Neuronal stem cell (in vitro differentiated cells): ENCODE results near the gene STRIP2.

ENCODE experiments used
- DNase-seq: peaks from one replicate; pipeline ENCODE4 v3.0.0-alpha.2; 2013; ENCODE audit warnings: low spot score
- H2AFZ ChIP-seq: one replicate; pipeline ENCODE4 v1.6.1; 2013; ENCODE audit warnings: mild to moderate bottlenecking, low read length, inconsistent platforms
- H2AK5ac ChIP-seq: 2 replicates; pipeline ENCODE4 v1.6.1; 2013; ENCODE audit warnings: low read depth, mild to moderate bottlenecking, inconsistent platforms, low read length, moderate library complexity, mixed read lengths
- H2BK120ac ChIP-seq: 2 replicates; pipeline ENCODE4 v1.6.1; 2013; ENCODE audit warnings: low read depth, mild to moderate bottlenecking, inconsistent platforms, low read length, moderate library complexity, mixed read lengths
- H2BK12ac ChIP-seq: one replicate; pipeline ENCODE4 v1.6.1; 2013; ENCODE audit warnings: low read length, inconsistent platforms
- H2BK15ac ChIP-seq: 2 replicates; pipeline ENCODE4 v1.6.1; 2013; ENCODE audit warnings: mild to moderate bottlenecking, low read length, inconsistent platforms, mixed read lengths
- H2BK5ac ChIP-seq: one replicate; pipeline ENCODE4 v1.6.1; 2013; ENCODE audit warnings: inconsistent platforms, mild to moderate bottlenecking, low read length, moderate library complexity
- H3K14ac ChIP-seq: one replicate; pipeline ENCODE4 v1.6.1; 2013; ENCODE audit warnings: low read length, inconsistent platforms
- H3K18ac ChIP-seq: 2 replicates; pipeline ENCODE4 v1.6.1; 2013; ENCODE audit warnings: low read length, inconsistent platforms
- H3K23ac ChIP-seq: 2 replicates; pipeline ENCODE4 v1.6.1; 2013; ENCODE audit warnings: low read depth, mild to moderate bottlenecking, mixed read lengths, low read length, inconsistent platforms; ENCODE audit not compliant: poor library complexity
- H3K27ac ChIP-seq: replicated peaks from 3 replicates; pipeline ENCODE4 v1.5.1; 2013; ENCODE audit warnings: low read length, inconsistent platforms
- H3K27me3 ChIP-seq, 3 experiments: 2 replicates each; pipeline ENCODE4 v1.6.1; 2013; ENCODE audit warnings: low read length in 3 of 3, mild to moderate bottlenecking in 2 of 3, inconsistent platforms in 1 of 3, low read depth in 1 of 3, mixed read lengths in 1 of 3, moderate library complexity in 1 of 3; ENCODE audit not compliant: control insufficient read depth in 3 of 3, insufficient read depth in 3 of 3
- H3K36me3 ChIP-seq, 2 donors: replicated peaks in 1 of 2; 2 replicates each; pipeline ENCODE4 v1.6.1; 2013; ENCODE audit warnings: low read length in 2 of 2; ENCODE audit not compliant: control insufficient read depth in 2 of 2, insufficient read depth in 2 of 2
- H3K4ac ChIP-seq: 2 replicates; pipeline ENCODE4 v1.6.1; 2013; ENCODE audit warnings: inconsistent platforms, mild to moderate bottlenecking, low read length, moderate library complexity
- H3K4me1 ChIP-seq, 2 donors: 1 replicate in 1 of 2; 2 replicates in 1 of 2; pipeline ENCODE4 v1.6.1; 2013; ENCODE audit warnings: low read length in 2 of 2, low read depth in 1 of 2; ENCODE audit not compliant: control insufficient read depth in 2 of 2, insufficient read depth in 1 of 2
- H3K4me2 ChIP-seq: one replicate; pipeline ENCODE4 v1.6.1; 2013; ENCODE audit warnings: mild to moderate bottlenecking, low read length, inconsistent platforms; ENCODE audit not compliant: insufficient read depth, poor library complexity, severe bottlenecking
- H3K4me3 ChIP-seq, 2 donors: 2 replicates each; pipeline ENCODE4 v1.5.1; 2013; ENCODE audit warnings: low read length in 2 of 2, mild to moderate bottlenecking in 2 of 2, inconsistent platforms in 1 of 2, moderate library complexity in 1 of 2
- H3K79me1 ChIP-seq: one replicate; pipeline ENCODE4 v1.6.1; 2013; ENCODE audit warnings: low read depth, mild to moderate bottlenecking, inconsistent platforms, low read length, moderate library complexity
- H3K9ac ChIP-seq: one replicate; pipeline ENCODE4 v1.6.1; 2013; ENCODE audit warnings: mild to moderate bottlenecking, low read depth, low read length, inconsistent platforms; ENCODE audit not compliant: poor library complexity
- H3K9me3 ChIP-seq, 2 donors: replicated peaks in 1 of 2; 2 replicates each; pipeline versions ENCODE3 to v1.6.1; 2013; ENCODE audit warnings: low read length in 2 of 2, mild to moderate bottlenecking in 2 of 2, inconsistent platforms in 1 of 2, low read depth in 1 of 2, mixed read lengths in 1 of 2, moderate library complexity in 1 of 2; ENCODE audit not compliant: control insufficient read depth in 2 of 2, insufficient read depth in 1 of 2
- H4K8ac ChIP-seq: one replicate; pipeline ENCODE4 v1.6.1; 2013; ENCODE audit warnings: low read depth, mild to moderate bottlenecking, inconsistent platforms, low read length, moderate library complexity
- H4K91ac ChIP-seq: one replicate; pipeline ENCODE4 v1.6.1; 2013; ENCODE audit warnings: low read length, low read depth, mild to moderate bottlenecking, inconsistent platforms; ENCODE audit not compliant: poor library complexity
- WGBS, 2 donors: extraction: QIAGEN DNeasy Blood & Tissue Kit; methylation state at CpG; one replicate each; pipeline ENCODE4 v1.1.7; 2013; ENCODE audit warnings: missing lambda C conversion rate in 2 of 2, mixed read lengths in 1 of 2; ENCODE audit not compliant: insufficient read length in 2 of 2, insufficient replicate concordance in 1 of 2; ENCODE audit errors: extremely low coverage in 2 of 2; 5-methylcytosine and 5-hydroxymethylcytosine counted together

Gene STRIP2

DNA sequence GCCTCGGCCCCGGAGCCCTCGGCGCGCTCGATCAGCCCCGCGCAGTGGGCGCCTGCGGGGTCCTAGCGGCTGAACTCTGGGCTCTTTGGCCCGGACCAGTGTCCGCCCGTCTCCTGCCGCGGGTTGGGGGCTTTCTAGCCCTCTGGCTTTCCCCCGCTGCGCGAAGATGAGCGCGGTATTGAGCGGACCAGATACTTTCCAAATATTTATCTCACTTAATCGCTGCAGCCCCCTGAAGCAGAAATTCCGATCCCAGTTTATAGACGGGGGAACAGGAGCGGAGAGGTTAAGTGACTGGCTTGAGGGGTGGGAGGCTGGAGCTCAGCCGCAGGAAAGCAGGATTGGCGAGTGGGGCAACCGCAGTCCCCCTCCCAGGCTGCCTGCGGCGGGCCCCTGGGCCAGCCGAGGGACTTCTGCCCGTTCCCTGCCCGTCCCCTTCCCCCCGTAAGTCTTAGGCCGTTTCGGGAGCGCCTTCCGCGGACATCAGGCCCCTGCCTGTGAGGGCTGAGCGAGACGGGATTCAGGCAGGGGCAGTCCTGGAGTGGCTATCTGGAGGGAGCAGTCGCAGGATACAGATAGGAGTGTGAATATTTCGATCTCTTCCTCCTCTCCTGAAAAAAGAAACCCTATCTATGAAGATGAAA lies 565 bp downstream of the STRIP2 start:
- H4K91ac ChIP-seq: no peak overlapping the region
- H3K79me1 ChIP-seq: no peaks in the 10 kb centered on the region
- peak overlapping the region; percentile 91 for H3K9ac ChIP-seq
- no peak overlapping the region for H4K8ac ChIP-seq
- peaks cover 0 to 3% (median 0%) of the 10 kb centered on the region in 3 experiments for H3K27me3 ChIP-seq
- peak overlapping the region; percentile 70 for H3K27ac ChIP-seq
- peak overlapping the region; percentile 83 for H2BK5ac ChIP-seq
- peak overlapping the region; percentile 64 to 84 for H3K4me3 ChIP-seq
- H3K14ac ChIP-seq: no peak overlapping the region
- no peak overlapping the region for H2AK5ac ChIP-seq
- no peak overlapping the region for H2BK12ac ChIP-seq
- H2BK120ac ChIP-seq: no peak overlapping the region
- H2BK15ac ChIP-seq: no peak overlapping the region
- peak overlapping the region; percentile 97 for H3K18ac ChIP-seq
- H3K9me3 ChIP-seq: no peaks in the 10 kb centered on the region
- DNase-seq: no peak
- peaks cover 4 to 8% of the 10 kb centered on the region in 2 donors for H3K4me1 ChIP-seq
- H3K4me2 ChIP-seq: peak overlapping the region; percentile 78
- WGBS, 2 donors: no CpG with 5 or more reads among the region's 44 CpGs
- no peak overlapping the region for H3K4ac ChIP-seq
- H3K23ac ChIP-seq: peak overlapping the region; percentile 60
- H2AFZ ChIP-seq: peak overlapping the region; percentile 93
- H3K36me3 ChIP-seq: peaks cover 0 to 5% of the 10 kb centered on the region in 2 donors

DNA sequence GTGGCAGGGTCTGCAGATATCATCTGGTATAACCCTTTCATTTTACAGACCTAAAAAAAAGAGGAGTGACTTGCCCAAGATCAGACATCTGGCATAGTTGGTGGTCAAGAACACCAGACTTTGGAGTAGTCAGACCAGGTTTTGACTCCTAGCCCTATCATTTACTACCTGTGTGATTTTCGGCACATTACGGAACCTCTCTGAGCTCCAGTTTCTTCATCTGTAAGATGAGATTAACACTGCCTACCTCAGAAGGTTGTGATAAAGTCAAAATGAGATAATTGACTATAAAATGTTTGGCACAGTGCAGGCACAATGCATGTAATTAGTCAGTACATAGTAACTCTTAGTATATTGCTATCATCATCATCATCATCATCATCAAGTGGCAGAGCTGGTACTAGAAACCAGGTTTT lies 1.2 kb downstream of the STRIP2 start:
- Histone ChIP-seq H2BK5ac (no peak overlapping the region), H3K27me3 (peaks cover 0 to 3% (median 0%) of the 10 kb centered on the region in 3 experiments), H2AFZ (peak overlapping the region; percentile 93), H4K91ac (no peak overlapping the region), H3K36me3 (peaks cover 0 to 10% of the 10 kb centered on the region in 2 donors), H3K27ac (no peak overlapping the region), H4K8ac (no peak overlapping the region), H3K4me2 (peak overlapping the region; percentile 78), H3K79me1 (no peaks in the 10 kb centered on the region), H2BK120ac (no peak overlapping the region), H2BK15ac (no peak overlapping the region), H3K4me3 (peak overlapping the region in 1 of 2 donors; percentile 64), H2BK12ac (no peak overlapping the region), H3K18ac (no peak overlapping the region), H3K9ac (no peak overlapping the region), H3K23ac (no peak overlapping the region), H3K4ac (no peak overlapping the region), H3K14ac (no peak overlapping the region), H2AK5ac (no peak overlapping the region), H3K4me1 (peaks cover 4 to 11% of the 10 kb centered on the region in 2 donors), H3K9me3 (no peaks in the 10 kb centered on the region)
- no CpG with 5 or more reads among the region's 2 CpGs for WGBS, 2 donors
- DNase-seq: no peak

DNA sequence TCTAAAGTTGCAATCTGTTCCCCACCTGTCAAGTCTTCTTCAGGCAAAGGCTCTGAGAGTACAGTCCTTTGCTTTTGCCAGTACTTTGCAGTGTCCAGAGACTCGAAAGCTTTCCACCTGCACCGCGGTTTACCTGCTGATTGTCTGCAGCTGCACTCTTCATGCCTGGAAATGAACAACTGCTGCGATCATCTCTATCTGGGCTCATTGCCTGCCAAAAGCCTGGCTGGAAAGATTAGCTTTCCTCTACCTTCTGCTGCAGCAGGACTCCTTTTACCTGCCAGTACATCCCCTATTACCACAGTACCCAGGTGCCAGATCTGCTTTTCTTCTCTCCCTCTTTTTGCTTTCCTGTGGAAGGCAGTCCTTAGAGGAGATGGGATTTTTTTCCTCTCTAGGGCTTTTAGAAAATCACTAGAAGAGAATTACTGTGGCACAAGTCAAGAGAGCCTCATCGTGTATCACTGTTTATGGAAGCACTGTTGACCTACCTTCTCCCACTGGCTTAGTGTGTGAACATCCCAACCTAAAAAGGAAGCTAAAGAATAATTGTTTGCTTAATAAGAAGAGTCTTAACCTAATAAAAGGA lies 2.2 kb downstream of the STRIP2 start:
- Histone ChIP-seq H4K8ac (no peak overlapping the region), H2BK12ac (no peak overlapping the region), H3K4me2 (no peak overlapping the region), H4K91ac (no peak overlapping the region), H3K4ac (no peak overlapping the region), H2BK15ac (no peak overlapping the region), H3K23ac (no peak overlapping the region), H2BK5ac (no peak overlapping the region), H3K9me3 (no peaks in the 10 kb centered on the region), H3K27me3 (peaks cover 0 to 3% (median 0%) of the 10 kb centered on the region in 3 experiments), H3K14ac (no peak overlapping the region), H2BK120ac (no peak overlapping the region), H3K27ac (no peak overlapping the region), H3K4me1 (peaks cover 4 to 11% of the 10 kb centered on the region in 2 donors), H3K9ac (no peak overlapping the region), H3K36me3 (peaks cover 0 to 20% of the 10 kb centered on the region in 2 donors), H2AFZ (no peak overlapping the region), H2AK5ac (no peak overlapping the region), H3K4me3 (no peak overlapping the region), H3K79me1 (no peaks in the 10 kb centered on the region), H3K18ac (no peak overlapping the region)
- no CpG with 5 or more reads among the region's 5 CpGs for whole genome bisulfite sequencing, 2 donors
- DNase-seq: no peak

DNA sequence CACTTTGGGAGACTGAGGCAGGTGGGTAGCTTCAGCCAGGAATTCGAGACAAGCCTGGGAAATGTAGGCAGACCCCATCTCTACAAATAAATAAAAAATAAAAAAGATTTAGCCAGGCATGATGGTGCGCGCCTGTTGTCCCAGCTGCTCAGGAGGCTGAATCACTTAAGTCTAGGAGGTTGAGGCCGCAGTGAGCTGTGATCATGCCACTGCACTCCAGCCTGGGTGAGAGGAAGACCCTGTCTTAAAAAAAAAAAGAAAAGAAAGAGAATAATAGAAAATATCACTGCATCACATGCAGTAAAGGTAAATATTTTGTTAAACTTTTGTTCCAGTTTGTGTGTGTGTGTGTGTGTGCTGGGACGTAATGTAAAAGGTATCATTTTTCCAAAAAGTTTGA lies 3.0 kb downstream of the STRIP2 start:
- no peak for DNase-seq
- Histone ChIP-seq H4K91ac (no peak overlapping the region), H2BK15ac (no peak overlapping the region), H3K79me1 (no peaks in the 10 kb centered on the region), H2BK120ac (no peak overlapping the region), H3K23ac (no peak overlapping the region), H2AFZ (no peak overlapping the region), H3K14ac (no peak overlapping the region), H3K9me3 (no peaks in the 10 kb centered on the region), H3K9ac (no peak overlapping the region), H3K4me3 (no peak overlapping the region), H4K8ac (no peak overlapping the region), H3K36me3 (peaks cover 0 to 24% of the 10 kb centered on the region in 2 donors), H2BK12ac (no peak overlapping the region), H3K18ac (no peak overlapping the region), H3K27me3 (peaks cover 0 to 3% (median 0%) of the 10 kb centered on the region in 3 experiments), H3K4ac (no peak overlapping the region), H3K27ac (no peak overlapping the region), H2BK5ac (no peak overlapping the region), H2AK5ac (no peak overlapping the region), H3K4me1 (peaks cover 4 to 11% of the 10 kb centered on the region in 2 donors), H3K4me2 (no peak overlapping the region)
- no CpG with 5 or more reads among the region's 5 CpGs for WGBS, 2 donors
